CD4-positive, alpha-beta T cell treated with Interleukin-21 for 1 hour (primary cell): ENCODE data around the gene SCML1.

Experiments used
- DNase-seq: peaks from one replicate; pipeline ENCODE4 v3.0.0-alpha.2; 2020

SCML1 gene

GRCh38 chrX:17801431-17801830, 64.1 kb downstream of the SCML1 start:
- no peak for DNase-seq

GRCh38 chrX:17802756-17803155, 65.5 kb downstream of the SCML1 start:
- no peak for DNase-seq

- no peak for DNase-seq
Measured at GRCh38 chrX:17803449-17803848, 66.2 kb downstream of the SCML1 start.
